A549 (cell line): Measurements from ENCODE around the gene CMIP. TPM values are rescaled to one million over a fixed set of nuclear protein-coding genes. Genes with fewer than 3 reads are reported as not detected.
A peak's percentile ranks its signal among the peaks of the same experiment; 100 is the strongest.

Experiments used
- ATAC-seq, 2 experiments: fragments of 200-7000 bp in 1 of 2; fragments of >200 bp in 1 of 2; cut with Nextera tagmentation in 1 of 2; cut with Tn5 transposase in 1 of 2; 3 replicates each; pipeline versions ENCODE4 v1.8.0 to v1.9.1; 2018 to 2020; ENCODE audit warnings: mild to moderate bottlenecking in 1 of 2, moderate library complexity in 1 of 2
- CTCF ChIA-PET: fragments of 300-600 bp; sonication (Branson Sonifier 250); formaldehyde crosslinking; extraction: SDS; loops from one replicate; lab custom pipeline; 2021; ENCODE audit warnings: antibody characterized with exemption, inconsistent platforms; lab: Yijun Ruan, JAX
- POLR2A ChIA-PET: fragments of 350-600 bp; formaldehyde crosslinking; extraction: SDS; loops from one replicate; lab custom pipeline; 2021; ENCODE audit warnings: antibody characterized with exemption, inconsistent platforms; lab: Yijun Ruan, JAX
- DNase-seq, 2 experiments: peaks; one replicate each; pipeline versions ENCODE4 v3.0.0 to v3.0.0-alpha.2; 2011 to 2016; ENCODE audit warnings: low read depth in 1 of 2, low spot score in 1 of 2
- FAIRE-seq: peaks from 2 replicates; lab custom pipeline; 2011; peaks lifted over from hg19 to GRCh38; lab: Jason Lieb, UNC
- H3K27ac ChIP-seq, 2 experiments: fragments of >200 bp; sonication (Bioruptor Twin); formaldehyde crosslinking; 3 replicates each; pipeline ENCODE4 v1.5.1; 2016 to 2017
- H3K4me1 ChIP-seq: fragments of >200 bp; sonication (Bioruptor Twin); formaldehyde crosslinking; 3 replicates; pipeline ENCODE4 v1.6.1; 2016
- H3K4me2 ChIP-seq: fragments of >200 bp; sonication (Bioruptor Twin); formaldehyde crosslinking; 3 replicates; pipeline ENCODE4 v1.6.1; 2016
- H3K4me3 ChIP-seq: fragments of >200 bp; sonication (Bioruptor Twin); formaldehyde crosslinking; 3 replicates; pipeline ENCODE4 v1.5.1; 2016
- H3K9me3 ChIP-seq: fragments of >200 bp; sonication (Bioruptor Twin); formaldehyde crosslinking; 3 replicates; pipeline ENCODE4 v1.6.1; 2016
- BHLHE40 ChIP-seq: IDR thresholded peaks from 2 replicates; pipeline ENCODE4 v1.6.1; 2012; ENCODE audit warnings: low read depth, low read length, inconsistent platforms
- CBX2 ChIP-seq: fragments of 200-600 bp; sonication (generic); IDR thresholded peaks from 2 replicates; pipeline ENCODE4 v1.6.1; 2016; ENCODE audit warnings: low read depth, mild to moderate bottlenecking, borderline replicate concordance
- CBX8 ChIP-seq: fragments of 200-600 bp; sonication (generic); IDR thresholded peaks from 2 replicates; pipeline ENCODE4 v1.6.1; 2016
- CEBPB ChIP-seq, 2 experiments: fragments of >200 bp in 1 of 2; sonication (Bioruptor Twin) in 1 of 2; formaldehyde crosslinking in 1 of 2; IDR thresholded peaks; 2 replicates each; pipeline ENCODE4 v1.6.1; 2012 to 2016
- EHF ChIP-seq: fragments of 250-450 bp; sonication (Bioruptor Pico); IDR thresholded peaks from 2 replicates; pipeline ENCODE4 v1.5.0; 2020; ENCODE audit warnings: mild to moderate bottlenecking
- EP300 ChIP-seq, 2 experiments: fragments of >200 bp; sonication (Bioruptor Twin); formaldehyde crosslinking; IDR thresholded peaks; 2 replicates in 1 of 2; 3 replicates in 1 of 2; pipeline ENCODE4 v1.6.1; 2016 to 2017
- ESRRA ChIP-seq: fragments of 150-350 bp; IDR thresholded peaks from 2 replicates; pipeline ENCODE4 v1.6.1; 2014; ENCODE audit warnings: mild to moderate bottlenecking, low read length, borderline replicate concordance
- FOSB ChIP-seq: fragments of 250-450 bp; sonication (Bioruptor Pico); IDR thresholded peaks from 2 replicates; pipeline ENCODE4 v1.5.0; 2020; ENCODE audit warnings: mild to moderate bottlenecking, moderate library complexity
- FOSL2 ChIP-seq, 2 experiments: fragments of 450-650 bp in 1 of 2; fragments of >200 bp in 1 of 2; sonication (Bioruptor Twin) in 1 of 2; formaldehyde crosslinking; IDR thresholded peaks; 2 replicates each; pipeline versions ENCODE4 v1.5.0 to v1.6.1; 2016 to 2020; ENCODE audit warnings: mild to moderate bottlenecking in 1 of 2, moderate library complexity in 1 of 2
- GATA3 ChIP-seq: IDR thresholded peaks from 2 replicates; pipeline ENCODE4 v1.6.1; 2012; ENCODE audit warnings: borderline replicate concordance
- HOXA7 ChIP-seq: fragments of 250-450 bp; sonication (Bioruptor Pico); IDR thresholded peaks from 2 replicates; pipeline ENCODE4 v1.5.0; 2020; ENCODE audit warnings: mild to moderate bottlenecking, moderate library complexity
- HOXB13 ChIP-seq: fragments of 250-450 bp; sonication (Bioruptor Pico); IDR thresholded peaks from 2 replicates; pipeline ENCODE4 v1.5.0; 2020; ENCODE audit warnings: low read depth, mild to moderate bottlenecking, moderate library complexity
- HOXB5 ChIP-seq: fragments of 250-450 bp; sonication (Bioruptor Pico); IDR thresholded peaks from 2 replicates; pipeline ENCODE4 v1.5.0; 2020; ENCODE audit warnings: mild to moderate bottlenecking, moderate library complexity
- JUN ChIP-seq, 2 experiments: fragments of >200 bp; sonication (Bioruptor Twin); formaldehyde crosslinking; IDR thresholded peaks; 2 replicates in 1 of 2; 3 replicates in 1 of 2; pipeline ENCODE4 v1.6.1; 2016 to 2017
- MYC ChIP-seq: IDR thresholded peaks from 2 replicates; pipeline ENCODE4 v1.6.1; 2012; ENCODE audit warnings: mild to moderate bottlenecking, inconsistent platforms, low read length, improper control_type of control experiment, borderline replicate concordance
- NFE2L2 ChIP-seq: fragments of 150-350 bp; conservative IDR thresholded peaks from 2 replicates; pipeline ENCODE4 v1.6.1; 2014; ENCODE audit warnings: low read length
- PHF8 ChIP-seq: fragments of 200-600 bp; sonication (generic); IDR thresholded peaks from 2 replicates; pipeline ENCODE4 v1.6.1; 2016; ENCODE audit warnings: low read depth, mild to moderate bottlenecking, antibody characterized with exemption, moderate library complexity, borderline replicate concordance
- POLR2A ChIP-seq: IDR thresholded peaks from 2 replicates; pipeline ENCODE4 v1.6.1; 2012; ENCODE audit warnings: mild to moderate bottlenecking, low read length
- POLR2AphosphoS2 ChIP-seq: conservative IDR thresholded peaks from 2 replicates; pipeline ENCODE4 v1.6.1; 2012; ENCODE audit warnings: low read length, improper control_type of control experiment, inconsistent platforms
- RAD21 ChIP-seq, 2 experiments: fragments of >200 bp in 1 of 2; sonication (Bioruptor Twin) in 1 of 2; formaldehyde crosslinking in 1 of 2; IDR thresholded peaks in 1 of 2; conservative IDR thresholded peaks in 1 of 2; 2 replicates in 1 of 2; 3 replicates in 1 of 2; pipeline ENCODE4 v1.6.1; 2012 to 2018; ENCODE audit warnings: inconsistent platforms in 1 of 2
- RARB ChIP-seq: fragments of 250-450 bp; sonication (Bioruptor Pico); IDR thresholded peaks from 2 replicates; pipeline ENCODE4 v1.8.0; 2021; ENCODE audit warnings: mild to moderate bottlenecking, moderate library complexity
- RCOR1 ChIP-seq: fragments of 150-350 bp; IDR thresholded peaks from 2 replicates; pipeline ENCODE4 v1.6.1; 2014; ENCODE audit warnings: antibody characterized with exemption, low read length, low read depth
- RFX5 ChIP-seq: fragments of 450-650 bp; IDR thresholded peaks from 2 replicates; pipeline ENCODE4 v1.7.1; 2014; ENCODE audit warnings: antibody characterized with exemption, mild to moderate bottlenecking, moderate library complexity
- SMC3 ChIP-seq: fragments of >200 bp; sonication (Bioruptor Twin); formaldehyde crosslinking; IDR thresholded peaks from 3 replicates; pipeline ENCODE4 v1.6.1; 2018; ENCODE audit warnings: inconsistent platforms
- TFCP2L1 ChIP-seq: fragments of 250-450 bp; sonication (Bioruptor Pico); IDR thresholded peaks from 2 replicates; pipeline ENCODE4 v1.5.0; 2021; ENCODE audit warnings: mild to moderate bottlenecking
- TP53 ChIP-seq: fragments of 250-450 bp; sonication (Bioruptor Pico); IDR thresholded peaks from 2 replicates; pipeline ENCODE4 v1.5.0; 2021; ENCODE audit warnings: mild to moderate bottlenecking, moderate library complexity
- ZNF302 ChIP-seq: fragments of 250-450 bp; sonication (Bioruptor Pico); IDR thresholded peaks from 2 replicates; pipeline ENCODE4 v1.9.0; 2021; ENCODE audit warnings: inconsistent platforms, mild to moderate bottlenecking, moderate library complexity
- WGBS: methylation state at CpG from one replicate; pipeline ENCODE4 v1.1.6; 2017; ENCODE audit errors: missing lambda C conversion rate; 5-methylcytosine and 5-hydroxymethylcytosine counted together
- polyA plus RNA-seq, 4 experiments: library from polyadenylated mRNA; depleted of rRNA in 3 of 4; stranded (reverse); fragments of >200 nt; fragmentation: RNase III in 1 of 4; extraction: RNeasy Plus Mini Kit Qiagen cat#74134 plus additional on column Dnase treatment in 1 of 4; gene quantifications; 2 replicates in 3 of 4; 3 replicates in 1 of 4; pipeline ENCODE4 v1.2.3, GENCODE V29; 2011 to 2017
- TF ChIP-seq, protein P1 (sequence below): fragments of 200-600 bp; sonication (generic); IDR thresholded peaks from 2 replicates; pipeline ENCODE4 v1.6.1; 2016; ENCODE audit warnings: antibody characterized with exemption, mild to moderate bottlenecking, moderate library complexity
- TF ChIP-seq, protein P2 (sequence below): fragments of 150-350 bp; IDR thresholded peaks from 2 replicates; pipeline ENCODE4 v1.6.1; 2014; ENCODE audit warnings: low read depth, mild to moderate bottlenecking, low read length
- TF ChIP-seq, protein P3 (sequence below): fragments of 450-650 bp; IDR thresholded peaks from 2 replicates; pipeline ENCODE4 v1.6.1; 2014; ENCODE audit warnings: antibody characterized with exemption
- TF ChIP-seq, protein P4 (sequence below): fragments of >200 bp; sonication (Bioruptor Twin); formaldehyde crosslinking; IDR thresholded peaks from 2 replicates; pipeline ENCODE4 v1.6.1; 2016
- TF ChIP-seq, protein P5 (sequence below): fragments of 250-450 bp; sonication (Bioruptor Pico); IDR thresholded peaks from 2 replicates; pipeline ENCODE4 v1.5.0; 2020; ENCODE audit warnings: low read depth, mild to moderate bottlenecking, moderate library complexity
- TF ChIP-seq, protein P6 (sequence below): IDR thresholded peaks from 2 replicates; pipeline ENCODE4 v1.6.1; 2012

CMIP gene
- polyA plus RNA-seq, 2 of the 4 experiments (the other 2 are of a cell fraction) = 21.6 to 125 TPM

DNA sequence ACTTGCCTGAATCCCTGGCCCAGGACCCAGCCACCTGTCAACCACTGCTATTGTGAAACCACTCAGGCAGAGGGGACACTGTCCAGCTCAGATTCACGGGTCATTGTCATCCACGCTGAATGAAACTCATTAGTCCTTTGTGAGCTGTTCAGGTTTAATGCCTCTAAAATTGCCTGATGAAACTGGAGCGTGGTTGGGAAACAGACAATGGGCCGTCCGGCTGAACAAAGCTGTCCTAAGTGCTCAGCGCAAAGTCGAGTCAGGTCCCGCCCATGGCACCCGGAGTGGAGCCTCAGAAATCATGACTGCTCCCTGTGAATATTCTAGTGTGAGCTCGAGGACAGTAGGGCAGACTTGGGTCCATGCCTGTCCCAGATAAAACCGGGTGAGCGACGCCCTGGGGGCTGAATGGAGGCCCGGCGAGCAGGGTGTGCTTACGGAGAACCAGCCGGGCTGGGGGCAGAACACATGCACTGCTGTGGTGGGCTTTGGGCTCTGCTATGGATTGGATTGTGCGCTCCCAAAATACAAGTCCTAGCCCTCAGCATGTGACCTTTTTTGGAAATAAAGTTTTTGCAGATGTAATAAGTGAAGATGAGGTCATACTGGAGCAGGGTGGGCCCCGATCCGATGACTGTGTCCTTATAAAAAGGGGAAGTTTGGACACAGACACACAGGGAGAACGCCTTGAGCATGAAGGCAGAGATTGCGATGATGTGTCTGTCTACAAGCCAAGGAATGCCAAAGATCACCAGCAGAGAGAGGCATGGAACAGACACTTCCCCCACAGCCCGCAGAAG is 12.9 kb upstream of the CMIP start:
- Histone ChIP-seq H3K9me3 (no peaks in the 10 kb centered on the region), H3K4me1 (peaks cover 35% of the 10 kb centered on the region), H3K4me3 (no peak overlapping the region), H3K27ac (peak overlapping the region; percentile 89 to 90), H3K4me2 (peak overlapping the region; percentile 59)
- CTCF ChIA-PET = interaction anchor here (0.7 to 1.4 kb wide), 6 partner anchors 8 to 266 kb away, joined by 3 to 5 read pairs (median 3); no protein-coding TSS in a partner anchor
- POLR2A ChIA-PET = no interaction called here
- no peak for FAIRE-seq
- TF ChIP-seq RFX5 (no peak), EHF (CRISPR knock-in tag) (0 out of 2 replicates have a peak, but pooled peaks have one; percentile 44), BHLHE40 (no peak), NFE2L2 (no peak), RARB (no peak), HOXB5 (CRISPR knock-in tag) (peak; percentile 24; the same call in 1 of the 2 replicates), PHF8 (no peak), SMC3 (no peak), FOSB (no peak), HOXA7 (0 out of 2 replicates have a peak, but pooled peaks have one; percentile 9), JUN (IDR thresholded peaks at IDR 0.05) (peak in 1 of 2 experiments; percentile 58; a peak in 1 of 5 replicates), GATA3 (peak; percentile 81; the same call in 1 of the 2 replicates), FOSL2 (IDR thresholded peaks at IDR 0.05) (no peak), FOSL2 (CRISPR knock-in tag; IDR thresholded peaks at IDR 0.05) (peak; percentile 81), HOXB13 (CRISPR knock-in tag) (0 out of 2 replicates have a peak, but pooled peaks have one; percentile 75), CBX8 (no peak), POLR2AphosphoS2 (no peak), RAD21 (conservative IDR thresholded peaks at IDR 0.05 in 1 of 2, IDR thresholded peaks at IDR 0.05 in 1 of 2) (peak in 1 of 2 experiments; percentile 32; a peak in 1 of 5 replicates), ESRRA (no peak), POLR2A (peak; percentile 21), CBX2 (no peak), CEBPB (IDR thresholded peaks at IDR 0.05) (peak in 1 of 2 experiments; percentile 54; a peak in 1 of 4 replicates), MYC (no peak), RCOR1 (no peak), ZNF302 (no peak), EP300 (IDR thresholded peaks at IDR 0.05) (peak in 1 of 2 experiments; percentile 71; a peak in 2 of 5 replicates), TFCP2L1 (no peak), TP53 (no peak)
- TF ChIP-seq, protein P1, sequence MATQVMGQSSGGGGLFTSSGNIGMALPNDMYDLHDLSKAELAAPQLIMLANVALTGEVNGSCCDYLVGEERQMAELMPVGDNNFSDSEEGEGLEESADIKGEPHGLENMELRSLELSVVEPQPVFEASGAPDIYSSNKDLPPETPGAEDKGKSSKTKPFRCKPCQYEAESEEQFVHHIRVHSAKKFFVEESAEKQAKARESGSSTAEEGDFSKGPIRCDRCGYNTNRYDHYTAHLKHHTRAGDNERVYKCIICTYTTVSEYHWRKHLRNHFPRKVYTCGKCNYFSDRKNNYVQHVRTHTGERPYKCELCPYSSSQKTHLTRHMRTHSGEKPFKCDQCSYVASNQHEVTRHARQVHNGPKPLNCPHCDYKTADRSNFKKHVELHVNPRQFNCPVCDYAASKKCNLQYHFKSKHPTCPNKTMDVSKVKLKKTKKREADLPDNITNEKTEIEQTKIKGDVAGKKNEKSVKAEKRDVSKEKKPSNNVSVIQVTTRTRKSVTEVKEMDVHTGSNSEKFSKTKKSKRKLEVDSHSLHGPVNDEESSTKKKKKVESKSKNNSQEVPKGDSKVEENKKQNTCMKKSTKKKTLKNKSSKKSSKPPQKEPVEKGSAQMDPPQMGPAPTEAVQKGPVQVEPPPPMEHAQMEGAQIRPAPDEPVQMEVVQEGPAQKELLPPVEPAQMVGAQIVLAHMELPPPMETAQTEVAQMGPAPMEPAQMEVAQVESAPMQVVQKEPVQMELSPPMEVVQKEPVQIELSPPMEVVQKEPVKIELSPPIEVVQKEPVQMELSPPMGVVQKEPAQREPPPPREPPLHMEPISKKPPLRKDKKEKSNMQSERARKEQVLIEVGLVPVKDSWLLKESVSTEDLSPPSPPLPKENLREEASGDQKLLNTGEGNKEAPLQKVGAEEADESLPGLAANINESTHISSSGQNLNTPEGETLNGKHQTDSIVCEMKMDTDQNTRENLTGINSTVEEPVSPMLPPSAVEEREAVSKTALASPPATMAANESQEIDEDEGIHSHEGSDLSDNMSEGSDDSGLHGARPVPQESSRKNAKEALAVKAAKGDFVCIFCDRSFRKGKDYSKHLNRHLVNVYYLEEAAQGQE = no peak
- TF ChIP-seq, protein P2, sequence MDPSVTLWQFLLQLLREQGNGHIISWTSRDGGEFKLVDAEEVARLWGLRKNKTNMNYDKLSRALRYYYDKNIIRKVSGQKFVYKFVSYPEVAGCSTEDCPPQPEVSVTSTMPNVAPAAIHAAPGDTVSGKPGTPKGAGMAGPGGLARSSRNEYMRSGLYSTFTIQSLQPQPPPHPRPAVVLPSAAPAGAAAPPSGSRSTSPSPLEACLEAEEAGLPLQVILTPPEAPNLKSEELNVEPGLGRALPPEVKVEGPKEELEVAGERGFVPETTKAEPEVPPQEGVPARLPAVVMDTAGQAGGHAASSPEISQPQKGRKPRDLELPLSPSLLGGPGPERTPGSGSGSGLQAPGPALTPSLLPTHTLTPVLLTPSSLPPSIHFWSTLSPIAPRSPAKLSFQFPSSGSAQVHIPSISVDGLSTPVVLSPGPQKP = no peak
- TF ChIP-seq, protein P3, sequence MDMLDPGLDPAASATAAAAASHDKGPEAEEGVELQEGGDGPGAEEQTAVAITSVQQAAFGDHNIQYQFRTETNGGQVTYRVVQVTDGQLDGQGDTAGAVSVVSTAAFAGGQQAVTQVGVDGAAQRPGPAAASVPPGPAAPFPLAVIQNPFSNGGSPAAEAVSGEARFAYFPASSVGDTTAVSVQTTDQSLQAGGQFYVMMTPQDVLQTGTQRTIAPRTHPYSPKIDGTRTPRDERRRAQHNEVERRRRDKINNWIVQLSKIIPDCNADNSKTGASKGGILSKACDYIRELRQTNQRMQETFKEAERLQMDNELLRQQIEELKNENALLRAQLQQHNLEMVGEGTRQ = peak; percentile 38; the same call in 1 of the 2 replicates
- TF ChIP-seq, protein P4, sequence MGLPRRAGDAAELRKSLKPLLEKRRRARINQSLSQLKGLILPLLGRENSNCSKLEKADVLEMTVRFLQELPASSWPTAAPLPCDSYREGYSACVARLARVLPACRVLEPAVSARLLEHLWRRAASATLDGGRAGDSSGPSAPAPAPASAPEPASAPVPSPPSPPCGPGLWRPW = no peak
- TF ChIP-seq, protein P5, sequence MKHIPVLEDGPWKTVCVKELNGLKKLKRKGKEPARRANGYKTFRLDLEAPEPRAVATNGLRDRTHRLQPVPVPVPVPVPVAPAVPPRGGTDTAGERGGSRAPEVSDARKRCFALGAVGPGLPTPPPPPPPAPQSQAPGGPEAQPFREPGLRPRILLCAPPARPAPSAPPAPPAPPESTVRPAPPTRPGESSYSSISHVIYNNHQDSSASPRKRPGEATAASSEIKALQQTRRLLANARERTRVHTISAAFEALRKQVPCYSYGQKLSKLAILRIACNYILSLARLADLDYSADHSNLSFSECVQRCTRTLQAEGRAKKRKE = 0 out of 2 replicates have a peak, but pooled peaks have one; percentile 37
- TF ChIP-seq, protein P6, sequence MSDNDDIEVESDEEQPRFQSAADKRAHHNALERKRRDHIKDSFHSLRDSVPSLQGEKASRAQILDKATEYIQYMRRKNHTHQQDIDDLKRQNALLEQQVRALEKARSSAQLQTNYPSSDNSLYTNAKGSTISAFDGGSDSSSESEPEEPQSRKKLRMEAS = peak; percentile 53; the same call in 1 of the 2 replicates
- ATAC-seq = peak; percentile 88 to 89
- WGBS = 60% methylated on average over 19 of the region's 23 CpGs
- DNase-seq = peak in 1 of 2 experiments; percentile 90
